Measurements from ENCODE around the gene FXYD6. TPM values are rescaled to one million over a fixed set of nuclear protein-coding genes. Genes with fewer than 3 reads are reported as not detected.

FXYD6 gene
- total and polyA plus RNA-seq, 2 of the 8 experiments (the other 6 are each of a cell fraction or from before 2014, with no cell fraction given): 44.6 to 117 TPM

- Histone ChIP-seq H3K56ac (replicated peaks; ENCODE audit: insufficient read length, low read depth, low read length) (no peak overlapping the region), H2AFZ (ENCODE audit: low read length) (no peak overlapping the region), H4K91ac (replicated peaks; ENCODE audit: insufficient read length, low read length) (no peak overlapping the region), H3K9me3 (ENCODE audit: insufficient read depth in 2 of 2, low read depth in 1 of 2, low read length in 1 of 2) (no peaks in the 10 kb centered on the region), H4K5ac (ENCODE audit: insufficient read length, low read depth, low read length) (no peak overlapping the region), H2BK120ac (replicated peaks; ENCODE audit: low read depth, low read length) (no peak overlapping the region), H2BK12ac (ENCODE audit: low read depth, low read length) (no peak overlapping the region), H2BK20ac (ENCODE audit: low read length) (no peak overlapping the region), H3K18ac (ENCODE audit: extremely low read depth, low read length) (no peak overlapping the region), H3K4me2 (ENCODE audit: insufficient read depth in 1 of 2, low read depth in 2 of 2, low read length in 2 of 2) (no peak overlapping the region), H3K4ac (replicated peaks; ENCODE audit: insufficient read length, low read depth, low read length) (no peak overlapping the region), H2BK5ac (ENCODE audit: low read depth, low read length) (no peak overlapping the region), H3K79me1 (ENCODE audit: low read depth, low read length) (peaks cover 2% of the 10 kb centered on the region; the same call in 1 of the 2 replicates), H3K79me2 (ENCODE audit: control insufficient read depth in 1 of 2, insufficient read depth in 2 of 2, low read length in 2 of 2) (peaks cover 0 to 38% of the 10 kb centered on the region in 2 experiments; a peak in 2 of 4 replicates), H3K27me3 (replicated peaks in 1 of 4; ENCODE audit: control insufficient read depth in 3 of 4, extremely low read depth in 1 of 4, insufficient read depth in 3 of 4, low read length in 3 of 4) (no peaks in the 10 kb centered on the region), H4K8ac (ENCODE audit: extremely low read depth, insufficient read depth, low read length) (no peak overlapping the region), H2AK5ac (ENCODE audit: low read depth, low read length) (no peak overlapping the region), H2BK15ac (ENCODE audit: low read length) (no peak overlapping the region), H3K27ac (ENCODE audit: low read depth, low read length) (no peak overlapping the region), H3K4me3 (ENCODE audit: extremely low read depth in 1 of 4, insufficient read depth in 2 of 4, low read depth in 3 of 4, low read length in 4 of 4) (no peak overlapping the region), H3K4me1 (replicated peaks in 1 of 4; ENCODE audit: control insufficient read depth in 3 of 4, insufficient read depth in 4 of 4, low read length in 3 of 4) (peaks cover 6 to 17% (median 13%) of the 10 kb centered on the region in 4 experiments), H3K36me3 (ENCODE audit: control insufficient read depth in 2 of 4, insufficient read depth in 4 of 4, low read length in 3 of 4) (no peaks in the 10 kb centered on the region), H3K14ac (ENCODE audit: insufficient read length) (no peak overlapping the region), H3K23me2 (ENCODE audit: low read depth, low read length) (no peaks in the 10 kb centered on the region), H3K9ac (replicated peaks in 1 of 4; ENCODE audit: extremely low read depth in 1 of 4, low read depth in 3 of 4, low read length in 3 of 4) (no peak overlapping the region), H4K20me1 (replicated peaks in 1 of 2; ENCODE audit: control insufficient read depth in 1 of 2, insufficient read depth in 2 of 2, low read length in 2 of 2) (peaks cover 9 to 10% of the 10 kb centered on the region in 2 experiments), H3K23ac (ENCODE audit: insufficient read length) (no peak overlapping the region)
- FAIRE-seq: no peak
- CTCF ChIA-PET (ENCODE audit: partially characterized antibody): interaction anchor here (0.7 to 5.8 kb wide), 8 partner anchors 19 to 84 kb away, joined by 3 to 28 read pairs (median 8); no protein-coding TSS in a partner anchor
- no peak for DNase-seq (ENCODE audit: low read depth in 1 of 2, low spot score in 2 of 2)
- WGBS, 2 experiments (ENCODE audit: extremely low coverage in 1 of 2, insufficient coverage in 1 of 2, insufficient read length in 1 of 2, insufficient replicate concordance in 2 of 2, low coverage in 1 of 2, low lambda C conversion rate in 2 of 2, missing lambda C conversion rate in 1 of 2): 100% methylated on average over 1 of the region's 1 CpG; no CpG with 5 or more reads in 1 of the 2 experiments
- POLR2A ChIA-PET (ENCODE audit: partially characterized antibody): interaction anchor here (0.7 to 2.7 kb wide), 2 partner anchors 9 to 13 kb away, joined by 3 to 12 read pairs; partner anchors contain the start of gene FXYD6
- TF ChIP-seq CREB1 (IDR thresholded peaks at IDR 0.05) (no peak), FOSL1 (IDR thresholded peaks at IDR 0.05; ENCODE audit: insufficient read depth, low read depth, low read length) (no peak), CBX5 (IDR thresholded peaks at IDR 0.05; ENCODE audit: low read depth, low read length) (no peak)
These were observed 13.7 kb downstream of the FXYD6 start for GRCh38 chr11:117862753-117863152.
